ENCODE results near the gene RCC1. TPM values are rescaled to one million over a fixed set of nuclear protein-coding genes. Genes with fewer than 3 reads are reported as not detected.

RCC1 gene
- total RNA-seq, 1 experiment from 2014 or later: 96.5 TPM

- Histone ChIP-seq H3K9me2 (replicated peaks; ENCODE audit: low read length) (no peaks in the 10 kb centered on the region), H2AFZ (ENCODE audit: low read length) (no peak overlapping the region), H3K27me3 (ENCODE audit: low read length) (no peaks in the 10 kb centered on the region), H3K9ac (ENCODE audit: low read length) (no peak overlapping the region), H3K79me2 (ENCODE audit: low read length) (peaks cover 39% of the 10 kb centered on the region), H3K4me2 (ENCODE audit: low read length) (no peak overlapping the region), H3K4me1 (ENCODE audit: insufficient read depth, low read length) (peaks cover 15% of the 10 kb centered on the region), H3K36me3 (ENCODE audit: low read depth, low read length) (peaks cover 44% of the 10 kb centered on the region), H3F3A (ENCODE audit: low read length, unreplicated experiment) (peaks cover 27% of the 10 kb centered on the region), H3K4me3 (ENCODE audit: low read length) (no peak overlapping the region), H3K9me3 (ENCODE audit: low read length) (no peaks in the 10 kb centered on the region), H4K20me1 (ENCODE audit: low read length) (peaks cover 40% of the 10 kb centered on the region), H3K27ac (ENCODE audit: low read length) (no peak overlapping the region)
- DNase-seq (no peak), ATAC-seq (no peak)
- CTCF ChIA-PET: no interaction called here
- TF ChIP-seq EZH2 (IDR thresholded peaks at IDR 0.05; ENCODE audit: low read length, unreplicated experiment) (no peak), CTCF (conservative IDR thresholded peaks at IDR 0.05; ENCODE audit: low read depth, low read length) (no peak), EZH2phosphoT487 (IDR thresholded peaks at IDR 0.05; ENCODE audit: borderline replicate concordance, low read length) (no peak)
- POLR2A ChIA-PET (ENCODE audit: unreplicated experiment): interaction anchor here (0.6 kb wide), 2 partner anchors 24 to 122 kb away, joined by 5 to 7 read pairs; no protein-coding TSS in a partner anchor
- intact Hi-C loops (cut with micrococcal nuclease): no loop called here
- BruUV-seq (replicated peaks): no TSS peak
These were observed 72.9 kb downstream of the RCC1 start for GRCh38 chr1:28578696-28579218.

GRCh38 chr1:28579401-28579800 is 73.6 kb downstream of the RCC1 start:
- CTCF ChIA-PET: no interaction called here
- Histone ChIP-seq H3F3A (ENCODE audit: low read length, unreplicated experiment) (peaks cover 27% of the 10 kb centered on the region), H4K20me1 (ENCODE audit: low read length) (peaks cover 40% of the 10 kb centered on the region), H3K9ac (ENCODE audit: low read length) (no peak overlapping the region), H3K4me3 (ENCODE audit: low read length) (peak overlapping the region; percentile 99), H3K4me1 (ENCODE audit: insufficient read depth, low read length) (peaks cover 15% of the 10 kb centered on the region), H3K36me3 (ENCODE audit: low read depth, low read length) (peaks cover 43% of the 10 kb centered on the region), H3K9me2 (replicated peaks; ENCODE audit: low read length) (no peaks in the 10 kb centered on the region), H3K9me3 (ENCODE audit: low read length) (no peaks in the 10 kb centered on the region), H2AFZ (ENCODE audit: low read length) (no peak overlapping the region), H3K27me3 (ENCODE audit: low read length) (no peaks in the 10 kb centered on the region), H3K79me2 (ENCODE audit: low read length) (peaks cover 39% of the 10 kb centered on the region), H3K4me2 (ENCODE audit: low read length) (peak overlapping the region; percentile 92), H3K27ac (ENCODE audit: low read length) (no peak overlapping the region)
- BruUV-seq (replicated peaks): no TSS peak
- TF ChIP-seq EZH2phosphoT487 (IDR thresholded peaks at IDR 0.05; ENCODE audit: borderline replicate concordance, low read length): no peak
- no peak for TF ChIP-seq CTCF (conservative IDR thresholded peaks at IDR 0.05; ENCODE audit: low read depth, low read length)
- TF ChIP-seq EZH2 (IDR thresholded peaks at IDR 0.05; ENCODE audit: low read length, unreplicated experiment): no peak
- no peak for ATAC-seq
- no peak for DNase-seq
- intact Hi-C loops (cut with micrococcal nuclease): no loop called here
- POLR2A ChIA-PET (ENCODE audit: unreplicated experiment): no interaction called here
